HK-2 (cell line): ENCODE results near the gene AK5.

Source experiments
- DNase-seq: peaks from one replicate; pipeline ENCODE4 v3.0.0-alpha.2; 2018; ENCODE audit not compliant: unreplicated experiment

AK5 gene

GRCh38 chr1:77589231-77589630 lies 307.4 kb downstream of the AK5 start:
- no peak for DNase-seq

DNA sequence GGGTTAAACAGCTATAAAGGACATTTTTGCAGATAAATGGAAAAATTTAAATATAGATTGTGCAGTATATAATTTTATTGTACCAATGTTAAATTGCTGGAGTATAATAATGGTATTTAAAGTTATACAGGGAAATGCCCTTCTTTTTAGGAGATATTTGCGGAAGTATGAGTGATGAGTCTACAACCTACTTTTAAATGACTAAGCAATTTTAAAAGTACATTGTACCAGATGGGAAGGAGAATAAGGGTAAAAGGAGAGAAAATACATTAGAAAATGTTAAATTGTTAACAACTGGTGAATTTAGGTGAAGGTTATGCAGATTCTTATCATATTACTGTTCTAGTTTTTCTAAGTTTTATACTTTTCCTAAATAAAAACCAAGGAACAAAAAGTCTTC lies 308.8 kb downstream of the AK5 start:
- DNase-seq, result no peak

DNA sequence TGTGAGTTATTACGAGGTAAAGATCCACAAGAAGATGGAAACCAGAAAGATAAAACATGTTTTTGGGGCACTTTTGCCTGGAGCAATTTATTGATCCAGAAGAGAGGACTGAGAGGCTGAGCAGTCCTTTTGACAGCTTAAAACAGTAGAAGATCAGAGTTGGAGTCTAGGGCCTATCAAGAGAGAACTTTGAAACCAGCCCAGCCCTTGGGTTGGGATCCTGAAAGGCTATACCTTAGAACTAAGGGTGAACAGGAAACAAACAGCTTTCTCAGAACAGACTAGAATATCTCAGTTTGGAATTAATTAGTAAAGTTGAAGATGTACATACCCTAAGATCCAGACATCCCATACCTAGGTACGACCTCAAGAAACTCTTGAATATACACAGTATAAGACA lies 311.1 kb downstream of the AK5 start:
- no peak for DNase-seq

- DNase-seq, result no peak
These were observed 312.7 kb downstream of the AK5 start for GRCh38 chr1:77594366-77595112.

DNA sequence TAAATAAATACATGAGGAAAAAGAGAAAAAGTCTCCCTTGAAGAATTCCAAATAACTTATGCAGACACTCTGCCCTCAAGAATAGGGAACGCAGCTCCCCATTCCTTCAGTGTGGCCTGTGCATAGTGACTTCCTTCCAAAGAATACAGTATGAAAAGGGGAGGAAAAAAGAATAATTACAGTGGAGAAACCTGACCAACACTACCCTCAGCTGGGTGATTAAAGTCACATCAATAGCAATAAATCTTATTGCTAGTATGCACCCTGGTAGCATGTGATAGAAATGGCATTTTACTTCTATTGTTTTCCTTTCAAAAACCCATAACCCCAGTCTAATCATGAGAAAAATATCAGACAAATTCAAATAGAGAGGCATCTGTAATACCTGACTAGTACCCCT lies 315.5 kb downstream of the AK5 start:
- no peak for DNase-seq

GRCh38 chr1:77605246-77606026 lies 323.6 kb downstream of the AK5 start:
- no peak for DNase-seq

- DNase-seq, result no peak
These were observed 327.1 kb downstream of the AK5 start for GRCh38 chr1:77608893-77609292.
